Esophagus squamous epithelium (tissue), 4 donors: Measurements from ENCODE around the gene STARD13.

ENCODE experiments used
- CTCF ChIP-seq, 6 experiments: fragments of 450-650 bp in 4 of 6; fragments of 200-600 bp in 2 of 6; sonication (generic) in 2 of 6; IDR thresholded peaks; one replicate each; pipeline ENCODE4 v1.5.1; 2016 to 2019; ENCODE audit warnings: antibody characterized with exemption in 6 of 6, mild to moderate bottlenecking in 4 of 6, moderate library complexity in 4 of 6
- POLR2A ChIP-seq, 4 donors: fragments of 450-650 bp; IDR thresholded peaks; one replicate each; pipeline ENCODE4 v1.6.1; 2017; ENCODE audit warnings: antibody characterized with exemption in 4 of 4, mild to moderate bottlenecking in 4 of 4, moderate library complexity in 3 of 4

GRCh38 chr13:33285420-33286124, at the start of gene STARD13:
- TF ChIP-seq CTCF (IDR thresholded peaks at IDR 0.05) (peak in 5 of 6 experiments; percentile 26 to 46 (median 33)), POLR2A (IDR thresholded peaks at IDR 0.05) (peak in 3 of 4 donors; percentile 74 to 89 (median 82))
